HG02798 (cell line): ENCODE measurements around the gene SPECC1L.
"Not testable (repeated sequence)": the region's sequence is repeated elsewhere in the genome, so short reads cannot be mapped to it uniquely, and the experiment has no call there.

ENCODE experiments used
- ATAC-seq: cut with Tn5 transposase; IDR thresholded peaks from one replicate; pipeline ENCODE4 v1.9.1; 2021; ENCODE audit warnings: mild to moderate bottlenecking; ENCODE audit not compliant: unreplicated experiment, poor library complexity

Gene SPECC1L

DNA sequence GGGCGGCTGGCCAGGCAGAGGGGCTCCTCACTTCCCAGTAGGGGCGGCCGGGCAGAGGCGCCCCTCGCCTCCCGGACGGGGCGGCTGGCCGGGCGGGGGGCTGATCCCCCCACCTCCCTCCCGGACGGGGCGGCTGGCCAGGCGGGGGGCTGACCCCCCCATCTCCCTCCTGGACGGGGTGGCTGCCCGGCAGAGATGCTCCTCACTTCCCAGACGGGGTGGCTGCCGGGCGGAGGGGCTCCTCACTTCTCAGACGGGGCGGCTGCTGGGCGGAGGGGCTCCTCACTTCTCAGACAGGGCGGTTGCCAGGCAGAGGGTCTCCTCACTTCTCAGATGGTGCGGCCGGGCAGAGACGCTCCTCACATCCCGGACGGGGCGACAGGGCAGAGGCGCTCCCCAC, 46.9 kb downstream of the SPECC1L start:
- not testable (repeated sequence) for ATAC-seq

- no peak for ATAC-seq
Observed at GRCh38 chr22:24319451-24319850, 48.8 kb downstream of the SPECC1L start.

- no peak for ATAC-seq
Observed at GRCh38 chr22:24321999-24322398, 51.4 kb downstream of the SPECC1L start.

DNA sequence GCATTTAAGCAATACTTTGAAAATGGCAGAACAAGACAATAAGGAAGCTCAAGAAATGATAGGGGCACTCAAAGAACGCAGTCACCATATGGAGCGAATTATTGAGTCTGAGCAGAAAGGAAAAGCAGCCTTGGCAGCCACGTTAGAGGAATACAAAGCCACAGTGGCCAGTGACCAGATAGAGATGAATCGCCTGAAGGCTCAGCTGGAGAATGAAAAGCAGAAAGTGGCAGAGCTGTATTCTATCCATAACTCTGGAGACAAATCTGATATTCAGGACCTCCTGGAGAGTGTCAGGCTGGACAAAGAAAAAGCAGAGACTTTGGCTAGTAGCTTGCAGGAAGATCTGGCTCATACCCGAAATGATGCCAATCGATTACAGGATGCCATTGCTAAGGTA, 51.9 kb downstream of the SPECC1L start:
- ATAC-seq = no peak

- no peak for ATAC-seq
Observed at GRCh38 chr22:24323233-24323632, 52.6 kb downstream of the SPECC1L start.

DNA sequence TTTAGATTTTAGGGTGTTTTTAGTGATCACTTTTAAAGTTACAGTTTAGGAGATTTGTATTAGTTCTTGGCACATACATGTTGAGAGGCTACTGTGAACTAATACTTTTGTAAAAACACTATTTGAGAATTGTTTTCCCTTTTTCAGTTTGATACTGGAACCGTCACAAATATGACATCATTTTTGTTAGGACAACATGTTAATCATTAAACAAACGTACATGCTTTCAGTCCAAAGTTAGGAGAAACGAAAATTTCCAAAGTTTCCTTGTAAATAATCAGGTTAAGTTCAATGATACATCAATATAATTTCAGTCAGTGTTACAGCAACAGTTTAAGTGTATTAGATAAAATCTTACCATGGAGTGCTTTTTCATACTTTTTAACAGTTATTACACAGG, 53.1 kb downstream of the SPECC1L start:
- ATAC-seq = no peak

DNA sequence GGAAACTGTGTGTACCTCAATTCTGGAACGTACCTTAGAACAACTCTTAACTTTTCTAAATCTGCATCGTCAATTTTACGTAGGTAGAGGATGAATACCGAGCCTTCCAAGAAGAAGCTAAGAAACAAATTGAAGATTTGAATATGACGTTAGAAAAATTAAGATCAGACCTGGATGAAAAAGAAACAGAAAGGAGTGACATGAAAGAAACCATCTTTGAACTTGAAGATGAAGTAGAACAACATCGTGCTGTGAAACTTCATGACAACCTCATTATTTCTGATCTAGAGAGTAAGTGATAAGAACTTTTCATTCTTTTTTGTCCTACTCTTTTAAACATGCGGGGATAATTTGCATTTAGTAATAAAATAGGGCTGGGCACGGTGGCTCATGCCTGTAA, 53.5 kb downstream of the SPECC1L start:
- ATAC-seq = no peak

DNA sequence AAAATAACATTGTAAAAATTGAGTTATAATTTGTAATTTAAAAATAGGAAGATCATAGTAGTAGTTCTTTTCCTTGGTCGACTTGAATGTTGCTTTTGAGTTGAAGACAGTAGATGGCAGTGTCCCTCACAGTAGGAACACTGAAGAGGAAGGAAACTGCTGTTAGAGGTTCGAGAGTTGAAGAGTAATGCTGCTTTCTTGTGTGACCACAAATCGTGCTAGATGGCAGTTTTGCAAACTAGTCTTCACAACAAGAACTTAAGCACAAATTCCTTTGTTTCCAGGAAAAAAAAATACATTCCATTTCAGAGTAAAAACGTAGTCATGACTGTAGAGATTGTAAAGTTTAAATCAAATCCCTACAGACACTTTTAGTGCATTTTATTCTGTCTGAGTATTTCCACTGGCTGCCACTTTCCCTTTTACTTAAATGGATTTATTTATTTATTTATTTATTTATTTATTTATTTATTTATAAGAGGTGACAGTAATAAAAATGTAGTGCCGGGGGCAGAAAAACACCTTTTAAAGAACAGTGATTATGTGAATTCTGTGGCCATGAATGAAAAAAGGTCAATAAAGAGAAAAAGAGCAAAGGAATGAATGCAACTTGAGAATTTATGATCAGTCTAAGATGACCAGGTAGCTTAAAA, 54.6 kb downstream of the SPECC1L start:
- no peak for ATAC-seq

DNA sequence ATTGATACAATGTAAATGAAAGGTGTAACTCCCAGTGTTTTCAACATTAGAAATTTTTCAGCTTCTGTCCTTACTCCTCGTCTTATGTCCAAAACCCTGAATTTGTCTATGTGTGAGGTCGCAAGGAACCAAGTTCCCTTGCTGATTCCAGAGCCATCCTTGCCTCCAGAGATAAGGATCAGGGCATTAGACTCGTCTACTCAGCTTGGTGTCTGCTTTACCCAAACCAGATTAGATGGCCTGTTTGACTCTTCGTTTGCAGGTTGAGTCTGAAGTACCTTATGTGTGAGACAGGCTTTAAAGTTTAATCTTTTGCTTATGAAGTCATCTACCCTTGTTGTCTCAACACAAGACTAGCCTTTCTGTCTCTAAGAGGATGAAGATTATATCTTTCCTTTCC, 55.6 kb downstream of the SPECC1L start:
- no peak for ATAC-seq

- ATAC-seq = no peak
Observed at GRCh38 chr22:24327832-24328231, 57.2 kb downstream of the SPECC1L start.

- no peak for ATAC-seq
Observed at GRCh38 chr22:24329453-24329852, 58.8 kb downstream of the SPECC1L start.

GRCh38 chr22:24330636-24331035, 60.0 kb downstream of the SPECC1L start:
- no peak for ATAC-seq

DNA sequence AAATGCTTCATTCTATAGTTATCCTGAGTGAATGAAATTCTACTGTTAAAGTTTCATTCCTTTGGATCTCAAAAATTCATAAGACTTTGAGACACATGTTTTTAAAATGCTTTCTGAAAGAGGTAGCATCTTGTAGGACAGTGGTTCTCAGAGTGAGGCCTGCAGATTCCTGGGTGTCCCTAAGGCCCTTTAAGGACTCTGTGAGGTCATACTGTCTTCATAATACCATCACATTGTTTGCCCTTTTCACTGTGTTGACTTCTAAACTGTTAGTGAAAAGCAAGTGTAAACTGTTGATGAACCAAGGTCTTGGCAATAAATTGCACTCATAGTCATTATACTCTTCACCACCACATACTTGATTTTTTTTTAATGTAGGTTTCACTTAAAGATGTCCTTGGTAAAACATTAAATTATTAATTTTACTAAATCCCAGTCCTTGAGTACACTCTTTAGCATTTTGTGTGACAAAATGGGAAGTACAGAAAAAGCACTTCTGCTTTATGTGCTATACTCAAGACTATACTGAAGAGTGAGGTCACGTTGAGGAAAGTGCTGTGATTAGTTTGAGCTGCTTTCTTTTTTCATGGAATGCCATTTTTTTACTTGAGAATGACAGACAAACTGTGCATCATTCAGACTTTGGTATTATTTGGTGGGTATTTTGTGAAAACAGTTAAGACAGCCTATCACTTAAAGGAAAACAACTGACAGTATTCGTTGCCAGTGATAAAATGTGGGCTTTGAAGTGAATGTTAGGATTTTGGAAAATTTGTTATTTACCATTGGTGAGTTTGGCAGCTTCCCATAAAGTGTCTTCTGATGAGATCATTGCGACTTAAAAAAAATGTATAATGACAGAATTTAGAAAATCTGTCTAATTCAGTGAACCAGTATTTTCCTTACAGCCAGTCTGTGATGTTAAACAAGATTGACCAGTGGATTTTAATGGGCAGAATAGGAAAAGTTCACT, 61.1 kb downstream of the SPECC1L start:
- no peak for ATAC-seq

- ATAC-seq = no peak
Observed at GRCh38 chr22:24333301-24333700, 62.7 kb downstream of the SPECC1L start.

GRCh38 chr22:24335496-24335895, 64.9 kb downstream of the SPECC1L start:
- no peak for ATAC-seq

DNA sequence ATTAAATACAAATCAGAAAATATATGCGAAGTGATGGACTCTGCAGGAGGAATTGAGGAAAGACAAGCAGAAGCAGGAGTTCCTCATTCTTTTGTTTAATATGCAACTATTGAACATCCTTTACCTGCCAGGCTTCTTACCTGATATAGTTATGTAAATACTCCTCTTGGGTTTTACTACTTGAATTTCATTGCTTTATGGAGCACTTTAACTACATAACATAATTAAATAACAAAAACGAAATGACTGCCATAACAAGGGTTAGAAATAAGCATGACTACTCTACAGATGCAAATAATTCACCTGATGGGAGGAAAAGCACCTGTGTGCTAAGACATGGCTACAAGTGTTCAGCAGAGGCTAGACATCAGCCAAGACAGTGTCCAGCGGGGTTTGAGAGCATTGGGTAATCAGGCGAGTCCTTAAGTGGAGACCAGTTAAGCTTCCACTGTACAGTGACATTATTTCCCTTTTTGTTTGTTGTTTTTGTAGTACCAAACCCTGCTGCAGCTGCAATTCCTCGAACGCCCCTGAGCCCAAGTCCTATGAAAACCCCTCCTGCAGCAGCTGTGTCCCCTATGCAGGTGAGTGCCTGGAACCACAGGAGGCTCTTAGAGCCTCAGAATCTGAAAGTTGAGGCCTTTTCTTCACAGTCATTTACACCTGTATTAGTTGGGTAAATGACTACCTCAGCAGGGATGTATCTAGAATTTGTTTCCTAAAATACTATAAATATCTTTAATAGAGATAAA, 67.4 kb downstream of the SPECC1L start:
- ATAC-seq = no peak

GRCh38 chr22:24338726-24339451, 68.3 kb downstream of the SPECC1L start:
- no peak for ATAC-seq

GRCh38 chr22:24339452-24339747, 68.8 kb downstream of the SPECC1L start:
- ATAC-seq = no peak

GRCh38 chr22:24341627-24342026, 71.0 kb downstream of the SPECC1L start:
- no peak for ATAC-seq

- no peak for ATAC-seq
Observed at GRCh38 chr22:24350627-24351026, 80.0 kb downstream of the SPECC1L start.
